DLD1 (cell line): ENCODE data around the gene PLD6.

Experiments used
- in situ Hi-C: cut with HindIII; loops from 2 replicates; pipeline ENCODE4 v1.10.0; 2017; ENCODE audit warnings: low sequenced_read_pairs

PLD6 gene

GRCh38 chr17:17156511-17156910 is 49.6 kb downstream of the PLD6 start:
- in situ Hi-C loops = no loop called here

- in situ Hi-C loops = no loop called here
Observed at GRCh38 chr17:17156107-17156506, 50.0 kb downstream of the PLD6 start.

- in situ Hi-C loops = no loop called here
Observed at GRCh38 chr17:17155568-17155967, 50.6 kb downstream of the PLD6 start.

- in situ Hi-C loops = no loop called here
Observed at GRCh38 chr17:17154981-17155380, 51.2 kb downstream of the PLD6 start.

DNA sequence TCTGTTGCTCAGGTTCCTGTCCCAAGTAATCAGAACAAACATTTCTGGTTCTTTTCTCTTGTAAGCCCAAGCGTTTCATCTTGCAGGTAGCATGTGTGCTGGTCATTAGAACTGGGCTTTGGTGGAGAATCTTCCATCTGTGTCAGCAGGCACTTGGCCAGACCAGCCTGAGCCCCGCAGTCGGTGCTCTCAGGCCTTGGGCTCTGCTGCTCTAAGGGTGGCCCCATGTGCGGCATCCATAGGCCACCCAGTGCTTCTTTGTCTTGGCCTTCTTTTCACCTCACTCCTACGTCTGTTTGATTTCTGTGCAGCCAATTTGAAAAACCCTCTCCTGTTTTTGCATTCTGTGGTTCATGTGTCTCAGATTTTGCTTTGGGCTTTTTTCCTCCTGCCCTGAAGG is 51.6 kb downstream of the PLD6 start:
- in situ Hi-C loops = no loop called here

- in situ Hi-C loops = no loop called here
Observed at GRCh38 chr17:17153709-17154108, 52.4 kb downstream of the PLD6 start.

- in situ Hi-C loops = no loop called here
Observed at GRCh38 chr17:17153071-17153470, 53.1 kb downstream of the PLD6 start.

DNA sequence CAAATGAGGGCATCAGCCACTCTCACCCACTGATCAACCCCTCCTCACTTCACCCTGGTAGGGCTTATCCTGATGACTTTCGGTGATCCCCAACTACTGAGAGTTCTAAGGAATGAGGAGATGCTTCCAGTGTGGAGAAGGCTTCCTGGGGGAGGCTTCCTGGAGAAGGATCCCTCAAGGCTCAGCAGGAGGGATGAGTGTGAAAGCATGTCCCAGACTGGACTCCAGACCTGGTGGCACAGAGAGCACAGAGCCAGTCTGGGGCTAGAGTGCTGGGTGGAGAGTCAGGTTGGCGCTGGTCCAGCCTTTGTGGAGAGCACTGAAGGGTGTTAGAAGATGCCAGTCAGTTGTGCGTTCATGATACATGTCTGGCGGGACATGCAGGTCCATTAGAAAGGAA is 53.7 kb downstream of the PLD6 start:
- in situ Hi-C loops = no loop called here

DNA sequence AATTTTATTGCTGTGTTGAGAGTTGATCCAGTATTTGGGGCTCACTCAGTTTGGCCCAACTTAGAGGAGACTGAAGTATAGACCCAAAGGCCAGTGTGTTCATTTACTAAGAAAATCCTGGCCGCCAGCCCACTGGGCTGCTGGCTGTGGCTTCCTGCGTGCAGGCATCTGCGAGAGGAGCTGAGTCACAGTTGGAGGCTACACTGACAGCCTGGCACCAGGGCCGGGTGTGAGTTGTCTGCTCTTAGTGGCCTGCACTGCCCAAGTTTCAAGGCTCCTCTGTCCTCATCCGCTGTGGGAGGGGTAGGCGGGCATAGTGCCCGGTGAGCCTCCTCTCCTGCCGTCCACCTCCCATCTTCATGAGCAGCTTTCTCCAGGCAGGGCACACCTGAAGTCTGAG is 54.2 kb downstream of the PLD6 start:
- in situ Hi-C loops = no loop called here

DNA sequence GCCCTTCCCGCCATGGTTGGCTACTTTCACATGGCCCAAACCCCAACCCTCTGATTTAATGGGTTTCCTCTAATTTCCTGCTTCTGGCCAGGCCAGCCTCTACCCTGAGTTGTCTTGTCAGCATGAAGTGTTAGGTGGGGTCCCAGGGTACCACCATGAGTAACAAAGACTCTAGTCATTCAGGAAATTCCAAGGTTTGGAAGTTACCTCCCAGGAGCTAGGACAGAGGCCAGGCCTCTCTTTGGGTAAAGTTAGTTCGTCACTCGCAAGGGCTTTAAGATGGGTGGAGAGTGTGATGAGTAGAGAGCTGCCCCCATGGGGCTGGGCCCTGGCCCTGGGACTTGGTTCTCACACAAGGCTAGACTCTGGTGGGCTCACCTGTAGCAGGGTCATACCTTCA is 54.6 kb downstream of the PLD6 start:
- in situ Hi-C loops = no loop called here

- in situ Hi-C loops = no loop called here
Observed at GRCh38 chr17:17151055-17151454, 55.1 kb downstream of the PLD6 start.
